Ovary (tissue), 9 donors: ENCODE results near the gene SURF6. TPM values are rescaled to one million over a fixed set of nuclear protein-coding genes. Genes with fewer than 3 reads are reported as not detected.

ENCODE experiments used
- DNase-seq, 5 donors: peaks; one replicate each; pipeline ENCODE4 v3.0.0-alpha.2; 2019 to 2020
- H3K27ac ChIP-seq, 2 donors: fragments of 200-600 bp; one replicate each; pipeline versions ENCODE4 v1.5.1 to v1.8.0; 2019 to 2022
- H3K27me3 ChIP-seq: fragments of 200-600 bp; one replicate; pipeline ENCODE4 v1.8.0; 2022
- H3K36me3 ChIP-seq: fragments of 200-600 bp; sonication (generic); one replicate; pipeline ENCODE4 v1.5.1; 2019
- H3K4me1 ChIP-seq: one replicate; pipeline ENCODE4 v1.8.1; 2013; ENCODE audit warnings: mild to moderate bottlenecking, moderate library complexity; ENCODE audit not compliant: insufficient read depth
- H3K4me3 ChIP-seq: fragments of 200-600 bp; sonication (generic); one replicate; pipeline ENCODE4 v1.5.1; 2017
- H3K9me3 ChIP-seq, 2 donors: fragments of 200-600 bp in 1 of 2; sonication (generic) in 1 of 2; one replicate each; pipeline versions ENCODE4 v1.5.1 to v1.8.1; 2013 to 2019; ENCODE audit warnings: mild to moderate bottlenecking in 1 of 2, moderate library complexity in 1 of 2
- EP300 ChIP-seq: sonication (generic); formaldehyde crosslinking; IDR thresholded peaks from one replicate; pipeline ENCODE4 v1.6.1; 2017; ENCODE audit warnings: antibody characterized with exemption
- POLR2A ChIP-seq: fragments of 450-650 bp; IDR thresholded peaks from one replicate; pipeline ENCODE4 v1.6.1; 2017; ENCODE audit warnings: antibody characterized with exemption, mild to moderate bottlenecking, moderate library complexity
- whole genome bisulfite sequencing, 3 donors: extraction: QIAGEN DNeasy Blood & Tissue Kit in 1 of 3; methylation state at CpG; one replicate each; pipeline versions ENCODE4 v1.1.5 to v1.1.7; 2013 to 2017; 5-methylcytosine and 5-hydroxymethylcytosine counted together
- intact Hi-C, 4 donors: fragments of 100-400 bp; cut with DNase I; formaldehyde crosslinking; loops; one replicate each; pipeline versions ENCODE4 v1.11.0 to v1.15.1; 2022 to 2023
- polyA plus RNA-seq, 2 donors: library from polyadenylated mRNA; stranded (reverse); fragments of 200-250 nt in 1 of 2; fragments of 350-450 nt in 1 of 2; fragmentation: Illumina TruSeq in 1 of 2; extraction: RNeasy Lipid Tissue Mini Kit (QIAGEN cat#74804) in 1 of 2; gene quantifications; one replicate each; pipeline ENCODE4 v1.2.3, GENCODE V29; 2013 to 2014
- total RNA-seq, 7 donors: library from RNA; depleted of rRNA in 2 of 7; stranded (reverse); fragments of >200 nt in 2 of 7; fragmentation: NEBNext Ultra II Directional in 3 of 7; extraction: Animal tissue kit (Norgen Biotek cat#: 25700) in 3 of 7; gene quantifications; one replicate each; pipeline versions ENCODE4 v1.1.0 to v1.2.4, GENCODE V29; 2016 to 2023
- TF ChIP-seq, protein P1 (sequence below), 3 donors: fragments of 450-650 bp in 2 of 3; fragments of 200-600 bp in 1 of 3; IDR thresholded peaks; one replicate each; pipeline versions ENCODE4 v1.5.1 to v1.8.0; 2016 to 2022; ENCODE audit warnings: antibody characterized with exemption in 3 of 3, mild to moderate bottlenecking in 1 of 3
- donor health status: DM: no; HTN: no; CAD: no; lungs with moderate emphysema.
- donor health status: DM: no; HTN: no; CAD: no.
- donor health status: Bipolar disorder and iron deficiency.
- donor health status: DM: yes; HTN: yes; CAD: no.
- donor health status: DM: no; HTN: no; CAD: no.
- donor health status: DM: yes; HTN: yes; CAD: no.

Gene SURF6
- total and polyA plus RNA-seq, 9 donors: 12.7 to 24.9 (median 21.0) TPM

DNA sequence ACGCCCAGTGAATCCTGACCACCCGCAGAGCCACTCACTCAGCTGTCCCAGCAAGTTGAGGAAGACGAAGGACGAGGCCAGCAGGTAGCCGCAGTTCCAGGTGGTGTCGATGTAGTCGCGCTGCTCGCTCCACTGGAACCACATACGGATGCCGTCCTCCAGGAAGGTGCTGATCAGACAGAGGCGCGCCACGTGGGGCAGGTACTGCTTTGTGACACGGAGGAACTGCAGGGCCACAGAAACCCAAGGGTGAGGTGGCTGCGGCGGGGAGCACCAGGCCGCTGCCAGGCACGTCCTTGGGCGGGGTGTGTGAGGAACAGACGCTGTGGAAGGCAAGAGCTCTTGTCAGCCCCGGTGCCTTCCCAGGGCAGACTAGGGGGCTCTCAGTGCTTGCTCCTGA, 31.2 kb upstream of the SURF6 start:
- intact Hi-C loops: no loop called here
- H3K4me3 ChIP-seq: no peak overlapping the region
- no peak for TF ChIP-seq EP300
- TF ChIP-seq POLR2A: no peak
- TF ChIP-seq, protein P1, sequence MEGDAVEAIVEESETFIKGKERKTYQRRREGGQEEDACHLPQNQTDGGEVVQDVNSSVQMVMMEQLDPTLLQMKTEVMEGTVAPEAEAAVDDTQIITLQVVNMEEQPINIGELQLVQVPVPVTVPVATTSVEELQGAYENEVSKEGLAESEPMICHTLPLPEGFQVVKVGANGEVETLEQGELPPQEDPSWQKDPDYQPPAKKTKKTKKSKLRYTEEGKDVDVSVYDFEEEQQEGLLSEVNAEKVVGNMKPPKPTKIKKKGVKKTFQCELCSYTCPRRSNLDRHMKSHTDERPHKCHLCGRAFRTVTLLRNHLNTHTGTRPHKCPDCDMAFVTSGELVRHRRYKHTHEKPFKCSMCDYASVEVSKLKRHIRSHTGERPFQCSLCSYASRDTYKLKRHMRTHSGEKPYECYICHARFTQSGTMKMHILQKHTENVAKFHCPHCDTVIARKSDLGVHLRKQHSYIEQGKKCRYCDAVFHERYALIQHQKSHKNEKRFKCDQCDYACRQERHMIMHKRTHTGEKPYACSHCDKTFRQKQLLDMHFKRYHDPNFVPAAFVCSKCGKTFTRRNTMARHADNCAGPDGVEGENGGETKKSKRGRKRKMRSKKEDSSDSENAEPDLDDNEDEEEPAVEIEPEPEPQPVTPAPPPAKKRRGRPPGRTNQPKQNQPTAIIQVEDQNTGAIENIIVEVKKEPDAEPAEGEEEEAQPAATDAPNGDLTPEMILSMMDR (IDR thresholded peaks at IDR 0.05): no peak
- WGBS, 3 donors: 85 to 91% (median 89%) methylated on average over 22 of the region's 22 CpGs
- H3K9me3 ChIP-seq: no peaks in the 10 kb centered on the region
- no peaks in the 10 kb centered on the region for H3K36me3 ChIP-seq
- H3K27ac ChIP-seq: no peak overlapping the region
- DNase-seq: no peak
- peaks cover 10% of the 10 kb centered on the region for H3K4me1 ChIP-seq
- H3K27me3 ChIP-seq: no peaks in the 10 kb centered on the region

DNA sequence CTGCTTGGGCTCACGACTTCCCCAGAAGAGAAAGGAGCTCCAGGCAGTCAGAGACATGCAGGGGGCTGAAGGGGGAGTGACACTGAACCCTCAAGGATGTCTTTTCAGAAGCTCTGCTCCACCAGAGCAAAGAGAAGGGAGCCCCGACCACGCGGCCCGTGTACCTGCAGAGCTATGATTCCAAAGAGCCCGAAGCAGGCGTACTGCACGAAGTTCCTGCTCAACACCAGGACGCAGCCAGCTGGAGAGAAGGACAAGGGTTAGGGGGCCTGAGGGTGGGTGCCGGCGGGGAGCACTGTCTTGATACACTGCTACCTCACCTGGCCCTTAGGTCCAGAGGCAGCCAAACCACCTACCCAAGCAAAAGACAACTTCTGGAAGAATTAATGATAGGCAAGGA, 30.4 kb upstream of the SURF6 start:
- peaks cover 4% of the 10 kb centered on the region for H3K4me1 ChIP-seq
- intact Hi-C loops: no loop called here
- H3K27me3 ChIP-seq: no peaks in the 10 kb centered on the region
- TF ChIP-seq POLR2A: no peak
- TF ChIP-seq EP300: no peak
- TF ChIP-seq, protein P1 (IDR thresholded peaks at IDR 0.05): no peak
- no peak for DNase-seq
- H3K4me3 ChIP-seq: no peak overlapping the region
- H3K27ac ChIP-seq: no peak overlapping the region
- no peaks in the 10 kb centered on the region for H3K36me3 ChIP-seq
- no peaks in the 10 kb centered on the region for H3K9me3 ChIP-seq
- 84 to 96% (median 88%) methylated on average over 11 of the region's 11 CpGs for WGBS, 3 donors

DNA sequence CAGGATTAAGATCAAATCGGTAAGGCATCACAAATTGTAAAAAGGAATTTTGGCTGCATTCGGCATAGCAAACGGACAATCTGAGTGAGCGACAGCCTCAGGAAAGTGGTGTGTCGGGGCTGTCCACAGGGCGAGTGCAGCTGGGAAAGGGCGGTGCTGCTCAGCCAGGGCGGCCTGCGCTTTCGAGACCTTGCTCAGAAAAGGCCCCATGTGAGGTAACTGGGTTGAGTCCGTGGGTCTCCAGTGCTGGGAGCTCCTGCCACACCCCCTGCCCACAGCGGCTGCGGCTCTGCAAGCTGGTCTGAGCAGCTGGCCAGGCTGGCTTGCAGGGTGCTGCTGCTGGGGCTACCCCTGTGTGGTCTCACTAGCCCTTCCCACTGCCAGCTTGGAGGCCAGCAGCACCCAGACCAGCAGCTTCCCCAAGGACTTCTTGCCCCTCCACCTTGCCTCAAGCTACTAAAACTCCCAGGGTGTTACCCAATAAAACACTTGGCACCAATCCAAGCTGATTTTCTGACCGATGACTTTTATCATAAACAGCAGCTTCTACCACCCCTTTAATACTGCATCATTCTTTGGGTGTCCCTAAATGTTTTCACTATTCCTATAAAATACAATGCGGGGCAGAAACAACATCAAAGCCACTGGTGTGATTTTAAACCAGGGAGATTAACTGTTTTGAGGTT, 26.5 kb upstream of the SURF6 start:
- no peak overlapping the region for H3K4me3 ChIP-seq
- intact Hi-C loops: no loop called here
- TF ChIP-seq POLR2A (no peak), EP300 (no peak)
- TF ChIP-seq, protein P1 (IDR thresholded peaks at IDR 0.05): no peak
- no peak for DNase-seq
- H3K36me3 ChIP-seq: no peaks in the 10 kb centered on the region
- no peaks in the 10 kb centered on the region for H3K4me1 ChIP-seq
- no peak overlapping the region for H3K27ac ChIP-seq
- H3K9me3 ChIP-seq: no peaks in the 10 kb centered on the region
- H3K27me3 ChIP-seq: no peaks in the 10 kb centered on the region
- WGBS, 3 donors: 75 to 81% (median 77%) methylated on average over 15 of the region's 15 CpGs

DNA sequence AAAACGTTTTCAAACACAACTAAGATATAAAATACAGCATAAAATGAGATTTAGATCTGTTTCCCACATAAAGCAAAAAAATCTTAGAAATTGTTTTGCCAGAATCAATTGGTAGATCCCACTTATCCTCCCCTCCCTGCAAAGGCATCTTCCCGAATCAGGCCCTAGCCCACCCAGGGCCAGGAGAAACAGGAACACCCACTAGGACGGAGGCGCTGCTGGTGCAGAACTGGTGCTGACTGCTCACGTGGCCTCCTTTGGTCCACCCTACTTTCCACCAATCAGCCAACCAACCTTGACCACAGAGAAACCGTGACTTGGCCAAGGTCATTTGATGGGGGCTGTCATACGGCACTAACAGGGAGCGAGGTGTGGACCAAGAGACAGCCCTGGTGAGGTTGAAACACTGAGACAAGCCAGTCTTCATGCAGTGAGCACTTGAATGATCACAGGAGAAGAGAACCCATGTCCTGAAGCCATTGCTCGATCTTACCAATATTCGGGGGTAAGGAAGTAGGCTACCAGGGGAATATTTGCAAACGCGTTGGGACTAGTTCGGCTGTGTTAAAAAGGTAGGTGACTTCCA, 25.6 kb upstream of the SURF6 start:
- H3K4me3 ChIP-seq: no peak overlapping the region
- no peaks in the 10 kb centered on the region for H3K27me3 ChIP-seq
- 63 to 70% (median 68%) methylated on average over 13 of the region's 13 CpGs for WGBS, 3 donors
- TF ChIP-seq POLR2A (no peak), EP300 (no peak)
- TF ChIP-seq, protein P1 (IDR thresholded peaks at IDR 0.05): no peak
- H3K9me3 ChIP-seq: no peaks in the 10 kb centered on the region
- peaks cover 6% of the 10 kb centered on the region for H3K4me1 ChIP-seq
- no peak overlapping the region for H3K27ac ChIP-seq
- no peak for DNase-seq
- intact Hi-C loops: no loop called here
- H3K36me3 ChIP-seq: no peaks in the 10 kb centered on the region
